GM18867 (cell line): ENCODE data around the gene IL7R.
A peak's percentile ranks its signal among the peaks of the same experiment; 100 is the strongest.

Experiments
- ATAC-seq: cut with Tn5 transposase; IDR thresholded peaks from one replicate; pipeline ENCODE4 v1.9.1; 2021; ENCODE audit warnings: mild to moderate bottlenecking, moderate library complexity; ENCODE audit not compliant: unreplicated experiment

The IL7R gene

GRCh38 chr5:35903631-35904203 is 47.0 kb downstream of the IL7R start:
- no peak for ATAC-seq

GRCh38 chr5:35904443-35905132 is 47.9 kb downstream of the IL7R start:
- ATAC-seq = peak; percentile 70

DNA sequence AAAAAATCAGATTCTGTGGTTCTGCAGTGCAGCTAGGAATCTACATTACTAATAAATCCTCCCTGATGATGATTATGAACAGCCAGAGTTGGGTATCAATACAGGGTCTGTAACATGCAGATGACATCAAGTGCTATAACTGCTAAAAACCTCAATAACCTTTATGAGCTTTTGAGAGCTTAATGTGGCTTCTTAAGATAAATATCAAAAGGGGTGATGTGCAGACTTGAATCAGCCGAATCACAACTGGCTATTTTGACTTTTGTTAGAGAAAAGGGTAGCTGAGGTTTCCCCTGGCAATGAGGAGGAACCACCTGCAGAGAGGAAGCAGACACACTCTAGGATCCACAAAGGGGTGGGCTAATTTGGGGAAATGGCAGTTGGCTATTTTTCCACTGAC is 51.5 kb downstream of the IL7R start:
- ATAC-seq = no peak

- no peak for ATAC-seq
Measured at GRCh38 chr5:35908814-35909213, 52.1 kb downstream of the IL7R start.

DNA sequence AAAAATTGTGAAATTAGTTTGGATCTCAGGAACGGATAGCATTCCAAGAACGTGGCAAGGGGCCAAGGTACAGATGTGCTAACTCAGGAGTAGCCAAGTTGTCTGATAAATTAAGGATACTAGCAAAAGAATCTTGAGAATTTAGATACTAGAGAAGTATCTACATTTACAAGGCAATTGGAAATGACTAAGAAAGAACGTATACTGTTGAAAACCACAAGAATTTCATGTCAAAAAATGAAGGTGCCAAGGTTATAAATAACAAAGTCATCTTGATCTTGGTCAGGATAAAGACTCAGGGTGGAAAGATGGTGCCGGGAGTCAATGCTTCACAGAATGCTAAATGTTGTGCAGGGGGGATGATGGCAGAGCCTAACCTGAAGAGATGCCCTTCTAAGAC is 62.5 kb downstream of the IL7R start:
- no peak for ATAC-seq

GRCh38 chr5:35920890-35921289 is 64.2 kb downstream of the IL7R start:
- ATAC-seq = no peak

DNA sequence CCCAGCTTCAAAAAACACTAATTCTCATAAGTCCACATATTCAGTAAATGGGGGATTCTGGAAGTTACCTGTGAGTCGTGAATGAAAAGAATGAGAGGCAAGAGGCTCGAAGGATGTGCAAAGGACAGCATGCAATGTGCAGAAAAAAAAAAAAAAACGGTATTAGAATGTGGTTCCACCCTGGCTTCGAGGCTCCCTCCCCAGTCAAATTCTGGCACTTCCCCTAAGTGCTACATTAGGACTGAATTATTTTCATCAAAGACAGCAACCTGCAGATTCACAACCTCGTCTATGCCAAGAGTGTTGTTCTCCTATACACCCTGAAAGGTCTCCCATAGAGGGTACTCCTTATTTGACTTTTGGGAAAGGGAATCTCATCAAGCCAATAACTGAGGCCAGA is 65.2 kb downstream of the IL7R start:
- no peak for ATAC-seq

DNA sequence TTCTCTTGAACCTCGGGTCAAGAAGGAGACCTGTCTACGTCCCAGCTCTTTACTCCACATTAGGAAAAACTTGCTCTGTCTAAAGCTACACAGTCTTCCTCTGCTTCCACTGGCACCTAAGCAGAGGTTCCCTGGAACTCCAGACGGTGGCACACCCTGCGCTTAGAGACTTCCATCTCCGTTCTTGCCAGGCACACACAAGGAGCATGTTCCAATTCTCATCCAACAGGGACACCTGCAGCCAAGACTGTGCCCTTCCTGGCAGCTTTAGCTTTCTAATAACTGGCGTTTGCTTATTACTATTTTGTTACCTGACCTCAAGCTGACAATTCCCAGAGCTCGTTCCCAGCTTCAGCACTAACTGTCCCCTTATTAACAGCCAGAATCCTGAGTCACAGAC is 65.8 kb downstream of the IL7R start:
- no peak for ATAC-seq

- ATAC-seq = no peak
Measured at GRCh38 chr5:35924122-35924949, 67.6 kb downstream of the IL7R start.

DNA sequence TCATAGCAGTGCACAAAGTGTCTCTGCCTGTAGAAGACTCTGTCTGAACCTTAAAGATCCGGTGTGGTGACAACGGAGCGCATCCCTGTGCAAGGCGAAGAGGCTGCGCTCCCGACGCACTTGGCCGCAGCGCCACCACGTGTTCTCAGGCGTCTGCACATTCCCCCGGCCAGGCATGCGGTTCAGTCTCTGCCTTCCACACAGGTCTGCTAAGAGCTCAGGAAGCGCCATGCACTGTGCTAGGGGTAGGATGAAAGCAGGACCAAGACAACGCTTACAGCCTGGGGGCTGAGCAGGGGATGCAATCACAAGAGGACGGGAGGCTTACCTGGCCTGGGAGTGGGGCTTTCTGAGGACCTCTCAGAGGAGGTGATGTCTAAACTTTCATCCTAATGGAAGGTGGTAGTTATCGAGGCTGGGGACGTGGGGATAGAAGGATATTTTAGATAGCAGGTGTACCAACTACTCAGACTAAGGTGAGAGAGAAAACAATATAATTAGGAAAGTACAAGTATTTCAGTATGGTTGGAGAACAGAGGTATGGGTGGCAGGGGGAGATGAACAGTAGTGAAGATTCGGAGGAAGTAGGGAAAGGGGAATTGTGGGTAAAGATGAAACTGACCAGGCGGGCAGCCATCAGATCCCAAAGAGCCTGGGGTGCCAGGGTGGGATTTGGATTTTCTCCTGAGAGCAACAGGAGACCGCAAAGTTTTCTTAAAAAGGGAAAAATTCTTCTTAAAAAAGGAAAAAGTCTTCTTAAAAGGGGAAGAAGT is 68.4 kb downstream of the IL7R start:
- ATAC-seq = peak; percentile 71

- peak; percentile 68 for ATAC-seq
Measured at GRCh38 chr5:35926389-35927051, 69.8 kb downstream of the IL7R start.
